IMR-90 (cell line): Measurements from ENCODE around the gene NOX3. TPM values are rescaled to one million over a fixed set of nuclear protein-coding genes. Genes with fewer than 3 reads are reported as not detected.
A peak's percentile ranks its signal among the peaks of the same experiment; 100 is the strongest.

Experiments
- ATAC-seq: fragments of 200-7000 bp; cut with Tn5 transposase; 2 replicates; pipeline ENCODE4 v1.9.1; 2020; ENCODE audit warnings: low read depth, mild to moderate bottlenecking, moderate library complexity
- BruUV-seq: library from RNA; stranded (reverse); fragments of 400-500 nt; replicated peaks from 2 replicates; lab custom pipeline; 2021; lab: Mats Ljungman, UMichigan
- CTCF ChIA-PET: fragments of 300-600 bp; formaldehyde crosslinking; extraction: SDS; loops from one replicate; lab custom pipeline; 2021; ENCODE audit warnings: antibody characterized with exemption; lab: Yijun Ruan, JAX
- POLR2A ChIA-PET: fragments of 300-600 bp; sonication (Branson Sonifier 250); formaldehyde crosslinking; loops from one replicate; lab custom pipeline; 2022; ENCODE audit warnings: antibody characterized with exemption; ENCODE audit not compliant: unreplicated experiment; lab: Charles Lee
- DNase-seq: peaks from one replicate; pipeline ENCODE4 v3.0.0; 2013
- H2AFZ ChIP-seq: replicated peaks from 2 replicates; pipeline ENCODE3; 2013; ENCODE audit warnings: low read length, mild to moderate bottlenecking; ENCODE audit not compliant: poor library complexity
- H2AK5ac ChIP-seq: 2 replicates; pipeline ENCODE4 v1.6.1; 2013; ENCODE audit warnings: low read depth, low read length, inconsistent platforms
- H2AK9ac ChIP-seq: replicated peaks from 2 replicates; pipeline ENCODE3; 2013; ENCODE audit warnings: mild to moderate bottlenecking, low read depth, low read length, moderate library complexity; ENCODE audit not compliant: poor library complexity
- H2BK120ac ChIP-seq: 2 replicates; pipeline ENCODE4 v1.6.1; 2013; ENCODE audit warnings: low read depth, low read length, inconsistent platforms
- H2BK15ac ChIP-seq: 3 replicates; pipeline ENCODE4 v1.6.1; 2013; ENCODE audit warnings: low read depth, low read length, inconsistent platforms
- H2BK20ac ChIP-seq: 2 replicates; pipeline ENCODE4 v1.6.1; 2013; ENCODE audit warnings: low read depth, mild to moderate bottlenecking, inconsistent platforms, low read length, moderate library complexity
- H2BK5ac ChIP-seq: 2 replicates; pipeline ENCODE4 v1.6.1; 2013; ENCODE audit warnings: mild to moderate bottlenecking, low read depth, low read length, inconsistent platforms; ENCODE audit not compliant: poor library complexity, severe bottlenecking
- H3K14ac ChIP-seq: replicated peaks from 2 replicates; pipeline ENCODE4 v1.6.1; 2013; ENCODE audit warnings: low read depth, low read length, inconsistent platforms
- H3K18ac ChIP-seq: 2 replicates; pipeline ENCODE4 v1.6.1; 2013; ENCODE audit warnings: low read depth, low read length, control low read depth
- H3K23ac ChIP-seq: 2 replicates; pipeline ENCODE4 v1.6.1; 2013; ENCODE audit warnings: low read depth, low read length, inconsistent platforms
- H3K27ac ChIP-seq: 2 replicates; pipeline ENCODE4 v1.5.1; 2013; ENCODE audit warnings: mild to moderate bottlenecking, control low read depth, low read length; ENCODE audit not compliant: insufficient read depth
- H3K27me3 ChIP-seq: 2 replicates; pipeline ENCODE4 v1.6.1; 2013; ENCODE audit warnings: low read length; ENCODE audit not compliant: control insufficient read depth, insufficient read depth
- H3K36me3 ChIP-seq: 2 replicates; pipeline ENCODE4 v1.6.1; 2013; ENCODE audit warnings: low read length, mixed read lengths; ENCODE audit not compliant: control insufficient read depth, insufficient read depth
- H3K4ac ChIP-seq: 2 replicates; pipeline ENCODE4 v1.6.1; 2013; ENCODE audit warnings: low read depth, low read length, inconsistent platforms
- H3K4me1 ChIP-seq: 2 replicates; pipeline ENCODE4 v1.6.1; 2013; ENCODE audit warnings: low read length, mixed read lengths; ENCODE audit not compliant: control insufficient read depth, insufficient read depth
- H3K4me2 ChIP-seq: 2 replicates; pipeline ENCODE4 v1.6.1; 2013; ENCODE audit warnings: low read depth, mild to moderate bottlenecking, control low read depth, low read length, moderate library complexity
- H3K4me3 ChIP-seq: 2 replicates; pipeline ENCODE4 v1.5.1; 2013; ENCODE audit warnings: low read depth, mild to moderate bottlenecking, control low read depth, low read length, moderate library complexity; ENCODE audit not compliant: insufficient read depth
- H3K56ac ChIP-seq: 2 replicates; pipeline ENCODE4 v1.6.1; 2013; ENCODE audit warnings: low read length, inconsistent platforms; ENCODE audit not compliant: insufficient read depth; ENCODE audit errors: extremely low read depth
- H3K79me1 ChIP-seq, 2 experiments: 2 replicates each; pipeline ENCODE4 v1.6.1; 2013; ENCODE audit warnings: low read length in 2 of 2, inconsistent platforms in 1 of 2, low read depth in 1 of 2
- H3K9ac ChIP-seq: 2 replicates; pipeline ENCODE4 v1.6.1; 2013; ENCODE audit warnings: low read depth, low read length, control low read depth
- H3K9me1 ChIP-seq: 2 replicates; pipeline ENCODE4 v1.6.1; 2013; ENCODE audit warnings: low read length, inconsistent platforms; ENCODE audit not compliant: insufficient read depth
- H3K9me3 ChIP-seq: 2 replicates; pipeline ENCODE4 v1.6.1; 2013; ENCODE audit warnings: low read length; ENCODE audit not compliant: control insufficient read depth, insufficient read depth
- H4K20me1 ChIP-seq: 2 replicates; pipeline ENCODE4 v1.6.1; 2013; ENCODE audit warnings: low read length, inconsistent platforms; ENCODE audit not compliant: insufficient read depth
- H4K5ac ChIP-seq: 2 replicates; pipeline ENCODE4 v1.6.1; 2013; ENCODE audit warnings: mild to moderate bottlenecking, low read depth, low read length, control low read depth
- H4K8ac ChIP-seq, 2 experiments: 2 replicates each; pipeline ENCODE4 v1.6.1; 2013; ENCODE audit warnings: low read depth in 2 of 2, low read length in 2 of 2, control low read depth in 1 of 2, inconsistent platforms in 1 of 2
- H4K91ac ChIP-seq: 2 replicates; pipeline ENCODE4 v1.6.1; 2013; ENCODE audit warnings: low read depth, low read length, inconsistent platforms; ENCODE audit not compliant: insufficient read depth
- NFE2L2 ChIP-seq: fragments of 150-350 bp; IDR thresholded peaks from 2 replicates; pipeline ENCODE4 v1.6.1; 2016; ENCODE audit warnings: low read depth, mild to moderate bottlenecking, low read length
- USF2 ChIP-seq: fragments of 150-350 bp; IDR thresholded peaks from 2 replicates; pipeline ENCODE4 v1.6.1; 2017; ENCODE audit warnings: mild to moderate bottlenecking, antibody characterized with exemption, low read length, low read depth
- WGBS, 2 experiments: methylation state at CpG; one replicate each; pipeline versions ENCODE4 v1.1.5 to v1.1.7; 2013; ENCODE audit warnings: missing lambda C conversion rate in 2 of 2; ENCODE audit not compliant: insufficient read length in 1 of 2; ENCODE audit errors: extremely low coverage in 2 of 2; 5-methylcytosine and 5-hydroxymethylcytosine counted together
- dilution Hi-C: fragments of 300-500 bp; cut with HindIII; formaldehyde crosslinking; loops from one replicate; pipeline ENCODE4 v1.14.3; 2018; ENCODE audit warnings: low sequenced_read_pairs; ENCODE audit not compliant: unreplicated experiment
- in situ Hi-C: fragments of 300-500 bp; cut with MboI; formaldehyde crosslinking; loops from 3 replicates; pipeline ENCODE4 v1.14.3; 2019; ENCODE audit warnings: low sequenced_read_pairs, inconsistent platforms, mixed read lengths
- intact Hi-C: fragments of 100-400 bp; cut with micrococcal nuclease; formaldehyde crosslinking; loops from 2 replicates; pipeline ENCODE4 v1.10.0; 2022
- polyA plus RNA-seq, 3 experiments: library from polyadenylated mRNA; depleted of rRNA; stranded (reverse); fragments of >200 nt; gene quantifications; 2 replicates each; pipeline ENCODE4 v1.2.3, GENCODE V29; 2012; ENCODE audit warnings: low replicate concordance in 1 of 3
- total RNA-seq: library from RNA; depleted of rRNA; stranded (reverse); fragments of >200 nt; gene quantifications from 2 replicates; pipeline ENCODE4 v1.2.3, GENCODE V29; 2012

Gene NOX3
- total and polyA plus RNA-seq, 2 of the 4 experiments (the other 2 are of a cell fraction) = not detected

- H4K91ac ChIP-seq = no peak overlapping the region
- no peaks in the 10 kb centered on the region for H3K9me3 ChIP-seq
- H3K56ac ChIP-seq = no peak overlapping the region
- H3K27ac ChIP-seq = no peak overlapping the region
- ChIA-PET CTCF (no interaction called here), POLR2A (no interaction called here)
- no peak overlapping the region for H2BK15ac ChIP-seq
- no CpG with 5 or more reads among the region's 6 CpGs for WGBS, 2 experiments
- H3K27me3 ChIP-seq = no peaks in the 10 kb centered on the region
- no peak overlapping the region for H3K4me3 ChIP-seq
- no peak overlapping the region for H4K8ac ChIP-seq
- H4K5ac ChIP-seq = no peak overlapping the region
- TF ChIP-seq NFE2L2 (peak; percentile 61), USF2 (no peak)
- dilution Hi-C loops (no loop called here), in situ Hi-C loops (no loop called here), intact Hi-C loops (no loop called here)
- ATAC-seq (no peak), DNase-seq (no peak)
- no peaks in the 10 kb centered on the region for H3K36me3 ChIP-seq
- H2BK20ac ChIP-seq = no peak overlapping the region
- no peak overlapping the region for H3K9ac ChIP-seq
- no peak overlapping the region for H3K14ac ChIP-seq
- peaks cover 1% of the 10 kb centered on the region; the same call in 1 of the 2 replicates for H3K4me1 ChIP-seq
- H2AFZ ChIP-seq = no peak overlapping the region
- no peaks in the 10 kb centered on the region for H3K79me1 ChIP-seq
- no peak overlapping the region for H3K4ac ChIP-seq
- H2BK5ac ChIP-seq = no peak overlapping the region
- no peak overlapping the region for H3K4me2 ChIP-seq
- H4K20me1 ChIP-seq = no peaks in the 10 kb centered on the region
- BruUV-seq = no TSS peak
- no peak overlapping the region for H2AK5ac ChIP-seq
- no peak overlapping the region for H2BK120ac ChIP-seq
- no peak overlapping the region for H3K18ac ChIP-seq
- H3K23ac ChIP-seq = no peak overlapping the region
- no peak overlapping the region for H2AK9ac ChIP-seq
- H3K9me1 ChIP-seq = 0 out of 2 replicates have a peak, but pooled peaks cover 4% of the 10 kb centered on the region
Observed at GRCh38 chr6:155440398-155441111, 15.1 kb downstream of the NOX3 start.
